ENCODE measurements around the gene LGALS16.
"Not testable (repeated sequence)": the region's sequence is repeated elsewhere in the genome, so short reads cannot be mapped to it uniquely, and the experiment has no call there.

The LGALS16 gene, protein sequence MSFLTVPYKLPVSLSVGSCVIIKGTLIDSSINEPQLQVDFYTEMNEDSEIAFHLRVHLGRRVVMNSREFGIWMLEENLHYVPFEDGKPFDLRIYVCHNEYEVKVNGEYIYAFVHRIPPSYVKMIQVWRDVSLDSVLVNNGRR

DNA sequence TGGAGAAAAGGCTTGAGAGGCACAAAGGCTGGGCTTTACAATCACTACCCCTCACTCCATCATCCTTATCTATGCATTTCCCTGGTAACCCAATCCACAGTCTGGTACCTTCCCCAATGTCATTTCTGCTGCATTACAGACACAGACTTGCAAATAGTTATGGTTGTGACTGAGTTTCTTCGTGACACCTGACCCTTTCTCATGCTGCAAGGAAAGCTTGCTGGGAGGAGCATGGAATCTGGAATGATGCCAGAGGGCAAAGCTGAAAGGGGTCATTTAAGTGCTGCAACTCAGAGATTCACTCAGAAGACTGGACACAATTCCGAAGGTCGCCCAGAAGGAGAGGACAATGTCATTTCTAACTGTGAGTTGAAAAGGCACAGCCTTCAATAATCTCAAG lies at the start of gene LGALS16:
Gene LGALS16, plus strand, starts transcription at position 301 of the 400 bp plus-strand sequence. Its CDS starts 49 bp downstream, at position 350.
- DNase-seq (ENCODE audit: low read depth in 2 of 2): no peak

DNA sequence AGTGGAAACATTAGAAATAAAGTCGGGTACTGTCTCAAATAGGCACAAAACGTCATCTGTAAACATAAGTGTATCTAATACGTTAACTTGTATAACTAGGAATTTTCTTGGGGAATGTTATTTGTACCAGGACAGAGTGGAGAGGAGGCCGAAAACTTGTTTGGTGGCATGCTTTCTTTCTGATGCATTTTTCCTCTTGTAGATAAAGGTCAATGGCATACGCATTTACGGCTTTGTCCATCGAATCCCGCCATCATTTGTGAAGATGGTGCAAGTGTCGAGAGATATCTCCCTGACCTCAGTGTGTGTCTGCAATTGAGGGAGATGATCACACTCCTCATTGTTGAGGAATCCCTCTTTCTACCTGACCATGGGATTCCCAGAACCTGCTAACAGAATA lies 48.7 kb upstream of the LGALS16 start:
- DNase-seq (ENCODE audit: low read depth in 2 of 2): no peak

DNA sequence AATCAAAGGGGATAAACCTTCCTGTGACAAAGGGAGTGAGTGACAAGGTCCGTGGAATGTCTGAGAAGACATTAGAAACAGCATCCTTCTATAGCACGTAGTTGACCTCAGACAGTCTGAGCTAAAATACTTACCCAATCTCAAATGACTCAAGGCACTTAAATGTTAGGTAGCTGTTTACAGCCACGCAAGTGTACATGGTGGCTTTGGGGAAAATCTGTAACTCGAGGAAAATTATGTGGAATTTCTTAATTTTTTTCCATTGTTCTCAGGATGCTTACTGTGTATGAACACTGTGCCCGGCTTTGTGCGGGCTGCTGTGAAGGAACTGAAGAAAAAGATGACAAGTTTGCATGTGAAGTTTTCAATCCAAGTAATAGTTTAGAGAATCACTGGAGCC lies 48.2 kb upstream of the LGALS16 start:
- no peak for DNase-seq (ENCODE audit: low read depth in 2 of 2)

DNA sequence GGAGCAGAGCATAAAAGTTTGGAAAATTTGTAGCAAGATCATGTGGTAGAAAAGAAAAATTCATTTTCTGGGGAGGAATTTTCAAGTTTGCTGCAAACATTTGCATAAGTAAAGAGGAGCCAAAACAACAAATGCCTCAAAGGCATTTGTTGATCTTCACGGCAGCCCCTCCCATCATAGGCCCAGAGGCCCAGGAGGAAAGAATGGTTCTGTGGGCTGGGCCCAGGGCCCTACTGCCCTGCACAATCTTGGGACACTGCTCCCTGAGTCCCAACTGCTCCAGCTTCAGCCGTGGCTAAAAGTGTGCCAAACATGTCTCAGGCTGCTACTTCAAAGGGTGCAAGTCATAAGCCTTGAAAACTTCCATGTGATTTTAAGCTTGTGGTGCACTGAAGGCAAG lies 42.1 kb upstream of the LGALS16 start:
- no peak for DNase-seq (ENCODE audit: low read depth in 2 of 2)

DNA sequence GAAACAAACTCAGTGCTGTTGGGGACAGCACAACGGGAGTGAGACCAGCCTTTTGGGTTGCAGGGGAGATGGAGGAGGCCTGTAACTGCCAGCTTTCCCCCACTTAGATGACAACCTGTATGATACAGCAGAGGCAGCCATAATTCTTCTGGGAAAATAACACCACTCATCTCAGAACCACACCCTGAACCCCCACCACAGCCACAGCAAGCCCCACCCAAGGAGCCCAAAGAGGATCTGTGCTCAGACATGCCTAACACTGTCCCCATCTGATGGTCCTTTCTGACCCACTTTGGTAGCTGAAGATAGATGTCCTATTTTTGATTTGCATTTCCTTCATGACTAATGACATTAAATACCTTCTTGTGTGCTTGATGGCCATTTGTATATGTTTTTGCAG lies 38.0 kb upstream of the LGALS16 start:
- DNase-seq (ENCODE audit: low read depth in 2 of 2): no peak

DNA sequence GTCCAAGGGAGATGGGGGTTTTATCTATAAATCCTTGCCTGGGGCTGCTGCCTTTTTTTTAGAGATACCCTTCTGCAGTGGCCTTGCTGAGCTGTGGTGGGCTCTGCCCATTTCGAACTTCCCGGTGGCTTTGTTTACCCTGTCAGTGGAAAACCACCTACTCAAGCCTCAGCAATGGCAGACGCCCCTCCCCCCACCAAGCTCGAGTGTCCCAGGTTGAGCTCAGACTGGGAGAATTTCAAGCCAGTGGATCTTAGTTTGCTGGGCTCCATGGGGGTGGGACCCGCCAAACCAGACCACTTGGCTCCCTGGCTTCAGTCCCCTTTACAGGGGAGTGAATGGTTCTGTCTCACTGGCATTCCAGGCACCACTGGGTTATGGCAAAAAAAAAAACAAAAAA lies 31.8 kb upstream of the LGALS16 start:
- no peak for DNase-seq (ENCODE audit: low read depth in 2 of 2)

DNA sequence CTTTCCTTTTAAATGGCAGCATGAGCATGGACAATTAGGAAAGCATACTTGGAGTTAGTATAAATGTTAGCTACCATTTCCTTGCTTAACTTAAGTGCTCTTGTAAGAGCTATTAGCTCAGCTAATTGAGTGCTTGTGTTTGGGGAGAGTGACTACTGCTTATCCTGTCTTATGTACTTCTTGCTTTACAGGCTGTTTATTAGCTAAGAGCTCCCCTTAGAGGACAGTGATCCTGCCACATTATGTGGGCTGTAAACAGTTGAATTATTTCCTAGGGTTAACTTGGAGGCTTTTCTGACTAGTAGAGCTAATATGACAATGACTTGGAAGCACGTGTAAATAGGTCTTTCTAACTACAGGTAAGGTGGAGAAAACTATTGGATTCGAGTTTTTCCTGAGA lies 28.1 kb upstream of the LGALS16 start:
- not testable (repeated sequence) for DNase-seq (ENCODE audit: low read depth in 2 of 2)

DNA sequence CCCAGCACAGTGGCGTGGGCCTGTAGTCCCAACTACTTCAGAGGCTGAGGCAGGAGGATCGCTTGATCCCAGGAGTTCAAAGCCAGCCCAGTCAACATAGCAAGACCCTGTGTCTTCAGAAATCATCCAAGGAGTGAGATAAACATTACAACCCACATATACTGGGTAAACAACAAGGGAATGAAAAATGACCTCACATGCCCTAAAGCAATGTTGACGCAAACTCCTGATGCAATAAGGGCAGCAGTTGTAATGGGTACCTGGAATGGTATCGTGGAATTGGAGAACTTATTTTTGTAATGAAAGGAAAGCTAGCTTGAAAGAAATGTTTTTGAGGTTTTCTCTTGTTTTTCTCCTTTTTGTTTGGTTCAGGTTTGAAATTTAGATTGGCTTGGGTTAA lies 24.5 kb upstream of the LGALS16 start:
- no peak for DNase-seq (ENCODE audit: low read depth in 2 of 2)

DNA sequence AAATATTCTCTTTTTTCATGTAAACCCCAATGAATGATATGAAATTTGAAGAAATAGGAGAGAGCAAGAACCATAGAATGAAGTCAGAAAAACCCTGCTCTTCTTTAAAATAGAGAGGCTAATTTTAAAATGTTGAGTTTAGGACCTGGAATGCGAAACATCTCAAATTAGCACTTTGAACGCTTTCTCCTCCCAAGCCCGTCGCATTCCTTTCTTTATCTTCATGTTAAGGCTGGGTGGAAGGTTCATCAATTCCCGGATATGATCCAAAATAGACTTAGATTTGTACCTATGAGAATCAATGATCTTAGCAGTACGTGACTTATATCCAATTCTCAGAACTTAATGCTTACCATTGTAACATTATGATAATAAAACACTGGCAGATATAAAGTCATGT lies 24.1 kb upstream of the LGALS16 start:
- no peak for DNase-seq (ENCODE audit: low read depth in 2 of 2)

DNA sequence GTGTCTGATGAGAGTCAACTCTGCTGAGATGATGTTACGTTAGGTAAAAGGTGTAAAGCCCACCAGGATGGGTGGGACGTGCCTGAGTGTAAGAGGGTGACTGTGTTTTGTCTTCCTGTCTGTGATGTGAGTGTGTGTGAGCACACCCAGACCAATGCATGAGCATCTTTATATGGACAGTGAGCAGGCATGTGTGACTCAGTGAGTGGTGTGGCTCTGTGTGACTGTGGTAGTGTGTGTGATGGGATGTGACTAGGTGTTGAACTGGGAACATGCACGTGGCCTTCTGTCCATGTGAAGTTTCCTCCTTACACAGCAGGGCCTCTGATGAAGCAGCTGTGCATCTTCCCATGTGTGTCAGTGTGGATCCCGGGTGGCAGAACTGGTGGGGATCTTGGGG lies 17.8 kb upstream of the LGALS16 start:
- no peak for DNase-seq (ENCODE audit: low read depth in 2 of 2)

DNA sequence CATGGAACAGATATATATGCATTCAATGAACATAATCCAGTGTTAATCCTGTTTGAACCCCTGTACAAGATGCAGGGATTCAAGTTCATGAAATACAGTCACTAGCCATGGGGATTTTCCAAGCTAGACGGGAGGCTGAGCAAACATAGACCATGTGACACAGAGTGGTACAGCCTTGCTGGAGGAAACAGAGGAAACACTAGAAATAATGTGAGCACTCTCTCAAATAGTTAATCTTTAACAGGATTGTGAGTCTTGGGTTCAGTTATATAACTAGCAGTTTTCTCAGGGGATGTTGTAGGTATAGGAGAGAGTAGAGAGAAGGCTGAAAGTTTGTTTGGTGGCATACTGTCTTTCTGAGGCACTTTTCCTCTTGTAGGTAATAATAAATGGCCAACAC lies 13.9 kb upstream of the LGALS16 start:
- DNase-seq (ENCODE audit: low read depth in 2 of 2): no peak

DNA sequence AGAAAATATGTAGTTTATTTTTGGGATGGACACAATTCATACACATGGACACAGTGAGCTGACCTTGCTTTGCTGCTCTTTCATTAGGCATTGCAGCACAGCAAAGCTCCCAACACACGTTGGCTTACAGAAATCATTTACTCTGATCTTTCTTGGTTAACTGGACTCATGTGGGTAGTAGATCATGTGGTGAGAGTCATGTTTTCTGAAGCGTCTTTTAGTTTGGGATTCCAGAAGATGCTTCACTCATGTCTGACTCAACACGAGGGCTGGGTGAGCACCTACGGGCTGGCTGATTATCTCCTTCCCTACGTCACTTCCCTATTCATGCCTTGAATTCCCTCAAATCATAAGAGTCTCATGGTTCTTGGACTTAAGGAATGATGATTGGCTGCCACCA lies 12.1 kb upstream of the LGALS16 start:
- no peak for DNase-seq (ENCODE audit: low read depth in 2 of 2)

DNA sequence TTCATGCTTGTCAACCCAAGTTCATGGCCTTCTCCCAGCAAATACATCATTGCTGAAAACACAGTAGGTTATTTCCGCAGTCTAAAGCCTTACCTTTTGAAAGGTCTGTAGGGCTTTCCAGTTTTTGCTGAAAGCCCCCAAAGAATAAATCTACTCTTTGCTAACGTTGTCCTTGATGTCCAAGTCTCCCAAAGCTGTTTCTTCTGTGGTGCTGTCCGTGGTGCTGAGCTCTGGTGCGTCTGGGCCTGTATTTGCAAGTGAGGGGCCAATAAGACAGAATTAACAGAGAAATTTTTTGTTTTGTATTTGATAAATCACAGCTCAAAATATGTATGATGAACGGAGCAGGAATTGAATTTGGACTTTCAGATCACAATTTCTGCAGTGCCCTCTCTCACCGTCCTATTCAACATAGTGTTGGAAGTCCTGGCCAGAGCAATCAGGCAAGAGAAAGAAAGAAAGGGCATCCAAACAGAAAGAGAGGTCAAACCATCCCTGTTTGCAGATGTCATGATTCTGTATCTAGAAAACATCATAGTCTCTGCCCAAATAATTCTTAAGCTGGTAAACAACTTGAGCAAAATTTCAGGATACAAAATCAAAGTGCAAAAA lies 9.8 kb upstream of the LGALS16 start:
- no peak for DNase-seq (ENCODE audit: low read depth in 2 of 2)

DNA sequence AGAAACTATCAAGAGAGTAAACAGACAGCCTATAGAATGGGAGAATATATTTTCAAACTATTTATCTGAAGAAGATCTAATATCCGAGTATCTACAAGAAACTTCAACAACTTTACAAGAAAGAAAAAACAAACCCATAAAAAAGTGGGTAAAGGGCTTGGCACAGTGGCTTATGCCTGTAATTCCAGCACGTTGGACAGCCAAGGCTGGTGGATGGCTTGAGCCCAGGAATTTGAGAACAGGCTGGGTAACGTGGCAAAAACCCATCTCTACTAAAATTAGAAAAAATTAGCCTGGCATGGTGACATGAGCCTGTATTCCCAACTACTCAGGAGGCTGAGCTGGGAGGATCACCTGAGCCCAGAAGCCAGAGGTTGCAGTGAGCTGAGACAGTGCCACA lies 7.8 kb upstream of the LGALS16 start:
- DNase-seq (ENCODE audit: low read depth in 2 of 2): no peak

DNA sequence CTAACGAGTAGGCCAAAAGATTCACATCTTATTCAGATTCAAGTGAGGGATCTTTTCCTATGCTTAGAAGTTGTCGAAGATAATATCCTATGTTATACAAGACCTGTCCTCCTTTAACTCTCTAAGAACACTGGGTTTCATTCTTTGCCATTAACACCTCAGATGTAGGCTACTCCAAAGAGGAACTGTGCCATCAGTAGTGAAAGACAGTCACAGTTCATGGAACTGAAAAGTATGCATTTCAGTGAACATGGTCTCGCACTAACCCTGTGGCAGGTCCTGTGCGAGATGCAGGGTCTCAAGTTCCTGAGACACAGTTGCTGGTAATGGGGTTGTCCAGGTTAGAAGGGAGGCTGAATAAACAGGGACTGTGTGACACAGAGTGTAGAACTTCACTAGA lies 4.1 kb downstream of the LGALS16 start:
- DNase-seq (ENCODE audit: low read depth in 2 of 2): no peak

DNA sequence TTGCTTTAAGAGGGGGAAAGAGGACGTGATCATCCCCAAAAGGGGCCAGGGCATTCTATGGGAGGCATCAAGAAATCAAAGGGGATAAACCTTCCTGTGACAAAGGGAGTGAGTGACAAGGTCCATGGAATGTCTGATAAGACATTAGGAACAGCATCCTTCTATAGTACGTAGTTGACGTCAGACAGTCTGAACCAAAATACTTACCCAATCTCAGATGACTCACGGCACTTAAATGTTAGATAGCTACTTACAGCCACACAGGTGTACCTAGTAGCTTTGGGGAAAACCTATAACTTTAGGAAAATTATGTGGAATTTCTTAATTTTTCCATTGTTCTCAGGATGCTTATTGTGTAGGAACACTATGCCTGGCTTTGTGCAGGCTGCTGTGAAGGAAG lies 4.9 kb downstream of the LGALS16 start:
- DNase-seq (ENCODE audit: low read depth in 2 of 2): no peak

DNA sequence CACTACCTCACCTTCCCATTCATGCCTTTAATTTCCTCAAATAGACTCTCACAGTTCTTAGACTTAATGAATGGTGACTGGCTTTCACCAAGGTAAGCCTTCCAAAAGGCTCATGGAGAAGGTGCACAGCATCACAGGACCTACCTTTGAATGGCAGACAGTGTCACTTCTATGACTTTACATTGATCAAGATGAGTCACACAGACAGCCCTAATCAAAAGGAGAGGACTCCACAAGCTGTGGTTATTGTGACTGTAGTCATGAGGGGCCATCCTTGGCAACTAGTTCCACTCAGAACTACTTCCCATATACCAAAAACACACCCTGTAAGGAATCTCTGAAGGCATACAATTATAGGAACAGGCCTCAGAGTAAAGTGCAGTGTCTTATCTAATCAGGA lies 5.9 kb downstream of the LGALS16 start:
- no peak for DNase-seq (ENCODE audit: low read depth in 2 of 2)

DNA sequence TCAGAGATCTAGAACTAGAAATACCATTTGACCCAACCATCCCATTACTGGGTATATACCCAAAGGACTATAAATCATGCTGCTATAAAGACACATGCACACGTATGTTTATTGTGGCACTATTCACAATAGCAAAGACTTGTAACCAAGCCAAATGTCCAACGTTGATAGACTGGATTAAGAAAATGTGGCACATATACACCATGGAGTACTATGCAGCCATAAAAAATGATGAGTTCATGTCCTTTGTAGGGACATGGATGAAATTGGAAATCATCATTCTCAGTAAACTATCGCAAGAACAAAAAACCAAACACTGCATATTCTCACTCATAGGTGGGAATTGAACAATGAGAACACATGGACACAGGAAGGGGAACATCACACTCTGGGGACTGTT lies 14.1 kb downstream of the LGALS16 start:
- not testable (repeated sequence) for DNase-seq (ENCODE audit: low read depth in 2 of 2)

DNA sequence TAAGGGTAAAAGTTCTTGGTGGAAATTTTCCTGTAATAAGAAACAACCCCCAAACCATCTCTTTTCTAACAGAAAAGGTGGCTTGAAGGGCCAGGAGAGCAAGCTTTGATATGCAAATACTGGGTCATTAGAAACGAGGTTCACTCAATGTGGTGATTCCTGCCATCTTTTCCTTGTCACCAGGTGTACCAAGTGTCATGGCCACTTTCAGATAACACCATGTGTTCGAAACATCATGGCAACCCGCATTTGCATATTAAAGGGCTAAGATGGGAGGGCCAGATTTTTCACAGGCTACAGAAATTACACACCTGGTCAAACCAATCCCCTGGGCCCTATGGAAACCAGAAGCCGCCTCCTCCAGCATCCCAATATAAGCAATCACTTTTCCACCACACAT lies 15.3 kb downstream of the LGALS16 start:
- DNase-seq (ENCODE audit: low read depth in 2 of 2): no peak

DNA sequence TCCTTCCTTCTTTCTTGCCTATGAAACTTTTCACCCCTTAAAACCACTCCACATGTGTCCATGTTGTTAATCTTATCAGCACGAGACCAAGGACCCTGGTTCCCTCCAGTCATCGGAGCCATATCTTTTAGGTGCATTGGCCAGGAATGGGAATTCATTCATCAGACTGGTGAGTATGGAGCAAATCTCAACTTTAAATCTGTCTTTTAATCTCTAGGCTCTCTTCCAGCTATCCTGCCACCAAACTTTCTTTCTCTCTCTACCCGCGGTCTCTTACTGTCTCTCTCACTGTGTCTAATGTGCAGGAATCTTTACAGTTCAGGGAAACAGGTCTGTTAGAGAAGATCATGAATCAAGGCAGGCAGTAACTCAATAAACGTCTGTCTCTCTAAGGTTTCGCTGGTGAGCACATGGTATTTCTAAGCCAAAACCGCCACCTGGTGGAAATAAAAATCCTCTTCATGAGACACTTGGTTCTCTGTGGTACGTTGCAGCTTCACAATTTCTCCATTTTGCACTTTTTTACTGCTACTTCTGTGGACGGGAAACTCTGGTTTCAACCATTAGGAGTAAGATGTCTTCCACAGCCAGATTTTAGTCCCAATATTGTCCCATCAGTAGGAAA lies 16.1 kb downstream of the LGALS16 start:
- DNase-seq (ENCODE audit: low read depth in 2 of 2): no peak

DNA sequence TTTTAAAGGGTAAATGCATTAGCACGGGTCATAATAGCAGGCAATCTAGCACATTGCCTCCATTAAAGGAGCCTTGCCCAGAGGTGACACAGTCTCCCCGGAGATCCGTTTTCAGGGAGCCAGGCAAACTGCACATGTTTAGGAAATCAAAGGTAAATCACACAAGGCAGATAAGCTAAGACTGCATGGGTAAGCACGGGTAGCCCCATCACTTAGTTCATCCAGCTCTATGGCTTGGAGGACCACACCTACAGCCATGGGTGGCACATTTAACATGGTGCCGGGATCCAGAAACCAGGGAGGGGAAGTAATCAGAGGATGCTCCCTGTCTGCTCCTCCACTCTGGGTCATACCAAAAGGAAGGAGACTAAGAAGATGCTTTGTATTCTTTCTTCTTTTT lies 16.8 kb downstream of the LGALS16 start:
- no peak for DNase-seq (ENCODE audit: low read depth in 2 of 2)

DNA sequence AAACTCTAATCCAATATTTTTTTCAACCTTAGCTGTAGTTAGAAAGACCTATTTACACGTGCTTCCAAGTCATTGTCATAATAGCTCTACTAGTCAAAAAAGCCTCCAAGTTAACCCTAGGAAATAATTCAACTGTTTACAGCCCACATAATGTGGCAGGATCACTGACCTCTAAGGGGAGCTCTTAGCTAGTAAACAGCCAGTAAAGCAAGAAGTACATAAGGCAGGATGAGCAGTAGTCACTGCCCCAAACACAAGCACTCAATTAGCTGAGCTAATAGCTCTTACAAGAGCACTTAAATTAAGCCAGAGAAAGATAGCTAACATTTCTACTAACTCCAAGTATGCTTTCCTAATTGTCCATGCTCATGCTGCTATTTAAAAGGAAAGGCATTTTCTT lies 18.1 kb downstream of the LGALS16 start:
- not testable (repeated sequence) for DNase-seq (ENCODE audit: low read depth in 2 of 2)

DNA sequence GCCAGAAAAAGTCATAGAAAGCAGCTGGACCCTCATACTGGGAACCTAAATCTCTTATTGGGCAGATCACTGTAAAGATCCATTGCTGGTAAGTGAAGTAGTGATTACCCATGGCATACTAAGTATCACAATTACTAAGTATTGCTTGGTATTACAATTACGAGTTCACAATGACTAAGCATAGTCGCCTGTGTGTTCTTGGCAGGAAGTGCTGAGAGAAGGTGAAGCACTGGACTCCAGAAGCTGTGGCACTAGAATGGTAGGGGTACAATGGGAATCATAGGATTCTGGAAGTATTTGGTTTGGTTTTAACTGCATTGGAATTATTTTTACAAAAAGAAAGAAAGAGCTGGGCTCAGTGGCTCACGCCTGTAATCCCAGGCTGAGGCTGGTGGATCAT lies 20.3 kb downstream of the LGALS16 start:
- no peak for DNase-seq (ENCODE audit: low read depth in 2 of 2)
